ENCODE results near the gene PHF19.

- TF ChIP-seq, protein P1, sequence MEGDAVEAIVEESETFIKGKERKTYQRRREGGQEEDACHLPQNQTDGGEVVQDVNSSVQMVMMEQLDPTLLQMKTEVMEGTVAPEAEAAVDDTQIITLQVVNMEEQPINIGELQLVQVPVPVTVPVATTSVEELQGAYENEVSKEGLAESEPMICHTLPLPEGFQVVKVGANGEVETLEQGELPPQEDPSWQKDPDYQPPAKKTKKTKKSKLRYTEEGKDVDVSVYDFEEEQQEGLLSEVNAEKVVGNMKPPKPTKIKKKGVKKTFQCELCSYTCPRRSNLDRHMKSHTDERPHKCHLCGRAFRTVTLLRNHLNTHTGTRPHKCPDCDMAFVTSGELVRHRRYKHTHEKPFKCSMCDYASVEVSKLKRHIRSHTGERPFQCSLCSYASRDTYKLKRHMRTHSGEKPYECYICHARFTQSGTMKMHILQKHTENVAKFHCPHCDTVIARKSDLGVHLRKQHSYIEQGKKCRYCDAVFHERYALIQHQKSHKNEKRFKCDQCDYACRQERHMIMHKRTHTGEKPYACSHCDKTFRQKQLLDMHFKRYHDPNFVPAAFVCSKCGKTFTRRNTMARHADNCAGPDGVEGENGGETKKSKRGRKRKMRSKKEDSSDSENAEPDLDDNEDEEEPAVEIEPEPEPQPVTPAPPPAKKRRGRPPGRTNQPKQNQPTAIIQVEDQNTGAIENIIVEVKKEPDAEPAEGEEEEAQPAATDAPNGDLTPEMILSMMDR (IDR thresholded peaks at IDR 0.05 in 2 of 3, conservative IDR thresholded peaks at IDR 0.05 in 1 of 3; ENCODE audit: control insufficient read depth in 2 of 3, extremely low read depth in 1 of 3, insufficient read depth in 1 of 3, low read depth in 3 of 3, low read length in 3 of 3): no peak
- TF ChIP-seq SUZ12 (IDR thresholded peaks at IDR 0.05; ENCODE audit: unreplicated experiment) (no peak), NR2C2 (IDR thresholded peaks at IDR 0.05; ENCODE audit: borderline replicate concordance, control insufficient read depth, insufficient read length, low read depth) (no peak), ZBTB40 (IDR thresholded peaks at IDR 0.05; ENCODE audit: borderline replicate concordance) (no peak), TCF7 (IDR thresholded peaks at IDR 0.05; ENCODE audit: borderline replicate concordance) (no peak), TCF12 (IDR thresholded peaks at IDR 0.05; ENCODE audit: low read depth, low read length) (no peak), BRCA1 (IDR thresholded peaks at IDR 0.05; ENCODE audit: low read depth, low read length) (no peak), EZH2 (IDR thresholded peaks at IDR 0.05; ENCODE audit: borderline replicate concordance, control insufficient read depth, low read depth, low read length) (no peak)
- TF ChIP-seq, protein P2, sequence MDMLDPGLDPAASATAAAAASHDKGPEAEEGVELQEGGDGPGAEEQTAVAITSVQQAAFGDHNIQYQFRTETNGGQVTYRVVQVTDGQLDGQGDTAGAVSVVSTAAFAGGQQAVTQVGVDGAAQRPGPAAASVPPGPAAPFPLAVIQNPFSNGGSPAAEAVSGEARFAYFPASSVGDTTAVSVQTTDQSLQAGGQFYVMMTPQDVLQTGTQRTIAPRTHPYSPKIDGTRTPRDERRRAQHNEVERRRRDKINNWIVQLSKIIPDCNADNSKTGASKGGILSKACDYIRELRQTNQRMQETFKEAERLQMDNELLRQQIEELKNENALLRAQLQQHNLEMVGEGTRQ (IDR thresholded peaks at IDR 0.05; ENCODE audit: borderline replicate concordance, low read depth, low read length): no peak
Observed at GRCh38 chr9:120839146-120839545, 37.8 kb downstream of the PHF19 start.

All from GM12878 (cell line).